Measurements from ENCODE around the gene USH1G. TPM values are rescaled to one million over a fixed set of nuclear protein-coding genes. Genes with fewer than 3 reads are reported as not detected.
A peak's percentile ranks its signal among the peaks of the same experiment; 100 is the strongest.

USH1G gene
- total RNA-seq, 8 experiments from 2014 or later: 0.11 to 0.76 (median 0.20) TPM; not detected in 2

- no peak overlapping the region for H3K27ac ChIP-seq
- 40 to 80% methylated on average over 1 of the region's 8 CpGs; no CpG with 5 or more reads in 8 of the 10 experiments for WGBS, 10 experiments
These were observed 27.2 kb upstream of the USH1G start for GRCh38 chr17:74950207-74950606.

GRCh38 chr17:74949455-74950115 is 26.5 kb upstream of the USH1G start:
- no peak overlapping the region for H3K27ac ChIP-seq
- peak in 5 of 8 experiments; percentile 6 to 20 (median 14) for ATAC-seq (replicated peaks in 6 of 8)
- in situ Hi-C loops (cut with MboI; ENCODE audit: low pct_unique_long_range_greater_than_20kb in 2 of 9, low sequenced_read_pairs in 9 of 9, unreplicated experiment in 9 of 9): no loop called here
- peaks cover 6 to 8% of the 10 kb centered on the region in 2 donors for H3K4me1 ChIP-seq (replicated peaks in 1 of 2)
- WGBS, 10 experiments: 20 to 80% (median 60%) methylated on average over 1 to 3 of the region's 12 CpGs; no CpG with 5 or more reads in 5 of the 10 experiments
- H3K4me3 ChIP-seq: no peak overlapping the region

More at GRCh38 chr17:74950207-74950606, 27.2 kb upstream of the USH1G start:
- H3K4me3 ChIP-seq: no peak overlapping the region
- ATAC-seq (replicated peaks in 6 of 8): peak in 5 of 8 experiments; percentile 32 to 60 (median 36)
- in situ Hi-C loops (cut with MboI; ENCODE audit: low pct_unique_long_range_greater_than_20kb in 2 of 9, low sequenced_read_pairs in 9 of 9, unreplicated experiment in 9 of 9): no loop called here
- H3K4me1 ChIP-seq (replicated peaks in 1 of 2): peaks cover 6 to 8% of the 10 kb centered on the region in 2 donors

- WGBS, 10 experiments: 70 to 100% (median 79%) methylated on average over 2 to 8 of the region's 17 CpGs; no CpG with 5 or more reads in 3 of the 10 experiments
- peaks cover 0 to 1% of the 10 kb centered on the region in 2 donors for H3K4me1 ChIP-seq (replicated peaks in 1 of 2)
- no peak overlapping the region for H3K4me3 ChIP-seq
- in situ Hi-C loops (cut with MboI; ENCODE audit: low pct_unique_long_range_greater_than_20kb in 2 of 9, low sequenced_read_pairs in 9 of 9, unreplicated experiment in 9 of 9): no loop called here
- ATAC-seq (replicated peaks in 6 of 8): no peak
- no peak overlapping the region for H3K27ac ChIP-seq
These were observed 24.1 kb upstream of the USH1G start for GRCh38 chr17:74947041-74947754.

- WGBS, 10 experiments: 60 to 100% (median 68%) methylated on average over 1 to 11 of the region's 14 CpGs; no CpG with 5 or more reads in 6 of the 10 experiments
- in situ Hi-C loops (cut with MboI; ENCODE audit: low pct_unique_long_range_greater_than_20kb in 2 of 9, low sequenced_read_pairs in 9 of 9, unreplicated experiment in 9 of 9): no loop called here
- ATAC-seq (replicated peaks in 6 of 8): no peak
- no peaks in the 10 kb centered on the region for H3K4me1 ChIP-seq (replicated peaks in 1 of 2)
- H3K4me3 ChIP-seq: no peak overlapping the region
- no peak overlapping the region for H3K27ac ChIP-seq
These were observed 23.6 kb upstream of the USH1G start for GRCh38 chr17:74946641-74947040.

GRCh38 chr17:74945543-74945942 is 22.5 kb upstream of the USH1G start:
- no peak for ATAC-seq (replicated peaks in 6 of 8)
- Histone ChIP-seq H3K4me3 (no peak overlapping the region), H3K4me1 (replicated peaks in 1 of 2) (no peaks in the 10 kb centered on the region), H3K27ac (no peak overlapping the region)
- in situ Hi-C loops (cut with MboI; ENCODE audit: low pct_unique_long_range_greater_than_20kb in 2 of 9, low sequenced_read_pairs in 9 of 9, unreplicated experiment in 9 of 9): no loop called here
- WGBS, 10 experiments: 0 to 100% (median 37%) methylated on average over 1 to 6 of the region's 6 CpGs; no CpG with 5 or more reads in 3 of the 10 experiments

GRCh38 chr17:74943808-74944522 is 20.9 kb upstream of the USH1G start:
- Histone ChIP-seq H3K4me1 (replicated peaks in 1 of 2) (no peaks in the 10 kb centered on the region), H3K27ac (no peak overlapping the region), H3K4me3 (no peak overlapping the region)
- peak in 3 of 8 experiments; percentile 52 to 99 (median 97) for ATAC-seq (replicated peaks in 6 of 8)
- in situ Hi-C loops (cut with MboI; ENCODE audit: low pct_unique_long_range_greater_than_20kb in 2 of 9, low sequenced_read_pairs in 9 of 9, unreplicated experiment in 9 of 9): no loop called here
- WGBS, 10 experiments: 16 to 82% (median 43%) methylated on average over 3 to 6 of the region's 13 CpGs; no CpG with 5 or more reads in 4 of the 10 experiments

- H3K4me1 ChIP-seq (replicated peaks in 1 of 2): no peaks in the 10 kb centered on the region
- no peak overlapping the region for H3K4me3 ChIP-seq
- WGBS, 10 experiments: 0 to 100% (median 42%) methylated on average over 1 to 5 of the region's 21 CpGs; no CpG with 5 or more reads in 4 of the 10 experiments
- no peak for ATAC-seq (replicated peaks in 6 of 8)
- H3K27ac ChIP-seq: no peak overlapping the region
- in situ Hi-C loops (cut with MboI; ENCODE audit: low pct_unique_long_range_greater_than_20kb in 2 of 9, low sequenced_read_pairs in 9 of 9, unreplicated experiment in 9 of 9): no loop called here
These were observed 18.2 kb upstream of the USH1G start for GRCh38 chr17:74941128-74941725.

- no peak overlapping the region for H3K27ac ChIP-seq
- H3K4me3 ChIP-seq: no peak overlapping the region
- no peak for ATAC-seq (replicated peaks in 6 of 8)
- in situ Hi-C loops (cut with MboI; ENCODE audit: low pct_unique_long_range_greater_than_20kb in 2 of 9, low sequenced_read_pairs in 9 of 9, unreplicated experiment in 9 of 9): no loop called here
- peaks cover 5 to 7% of the 10 kb centered on the region in 2 donors for H3K4me1 ChIP-seq (replicated peaks in 1 of 2)
- WGBS, 10 experiments: 11 to 64% (median 41%) methylated on average over 2 to 7 of the region's 8 CpGs; no CpG with 5 or more reads in 4 of the 10 experiments
These were observed 16.5 kb upstream of the USH1G start for GRCh38 chr17:74939534-74939933.

GRCh38 chr17:74938194-74938950 is 15.3 kb upstream of the USH1G start:
- Histone ChIP-seq H3K27ac (no peak overlapping the region), H3K4me3 (no peak overlapping the region), H3K4me1 (replicated peaks in 1 of 2) (peaks cover 5 to 7% of the 10 kb centered on the region in 2 donors)
- 8 to 90% (median 20%) methylated on average over 2 to 6 of the region's 8 CpGs; no CpG with 5 or more reads in 2 of the 10 experiments for WGBS, 10 experiments
- no peak for ATAC-seq (replicated peaks in 6 of 8)
- in situ Hi-C loops (cut with MboI; ENCODE audit: low pct_unique_long_range_greater_than_20kb in 2 of 9, low sequenced_read_pairs in 9 of 9, unreplicated experiment in 9 of 9): no loop called here

- in situ Hi-C loops (cut with MboI; ENCODE audit: low pct_unique_long_range_greater_than_20kb in 2 of 9, low sequenced_read_pairs in 9 of 9, unreplicated experiment in 9 of 9): no loop called here
- Histone ChIP-seq H3K27ac (no peak overlapping the region), H3K4me3 (no peak overlapping the region), H3K4me1 (replicated peaks in 1 of 2) (peaks cover 5 to 7% of the 10 kb centered on the region in 2 donors)
- WGBS, 10 experiments: 0 to 83% (median 47%) methylated on average over 1 to 5 of the region's 11 CpGs; no CpG with 5 or more reads in 2 of the 10 experiments
- no peak for ATAC-seq (replicated peaks in 6 of 8)
These were observed 14.3 kb upstream of the USH1G start for GRCh38 chr17:74937064-74938051.

- H3K4me3 ChIP-seq: no peak overlapping the region
- no peak for ATAC-seq (replicated peaks in 6 of 8)
- in situ Hi-C loops (cut with MboI; ENCODE audit: low pct_unique_long_range_greater_than_20kb in 2 of 9, low sequenced_read_pairs in 9 of 9, unreplicated experiment in 9 of 9): no loop called here
- WGBS, 10 experiments: 0 to 29% (median 20%) methylated on average over 1 to 3 of the region's 12 CpGs; no CpG with 5 or more reads in 5 of the 10 experiments
- no peak overlapping the region for H3K27ac ChIP-seq
- H3K4me1 ChIP-seq (replicated peaks in 1 of 2): peaks cover 5 to 7% of the 10 kb centered on the region in 2 donors
These were observed 13.4 kb upstream of the USH1G start for GRCh38 chr17:74936470-74936799.
